HT-29 (cell line): Measurements from ENCODE around the gene TNFRSF11A. TPM values are rescaled to one million over a fixed set of nuclear protein-coding genes. Genes with fewer than 3 reads are reported as not detected.
A peak's percentile ranks its signal among the peaks of the same experiment; 100 is the strongest.

Experiments
- DNase-seq: peaks from one replicate; pipeline ENCODE4 v3.0.0-alpha.2; 2015; ENCODE audit warnings: low spot score
- total RNA-seq: library from RNA; depleted of rRNA; stranded (reverse); fragments of >200 nt; shearing (Covaris generic); gene quantifications from 2 replicates; pipeline ENCODE4 v1.2.3, GENCODE V29; 2014; rRNA removed

The TNFRSF11A gene
- total RNA-seq = 7.4 and 8.6 TPM in 2 replicates

DNA sequence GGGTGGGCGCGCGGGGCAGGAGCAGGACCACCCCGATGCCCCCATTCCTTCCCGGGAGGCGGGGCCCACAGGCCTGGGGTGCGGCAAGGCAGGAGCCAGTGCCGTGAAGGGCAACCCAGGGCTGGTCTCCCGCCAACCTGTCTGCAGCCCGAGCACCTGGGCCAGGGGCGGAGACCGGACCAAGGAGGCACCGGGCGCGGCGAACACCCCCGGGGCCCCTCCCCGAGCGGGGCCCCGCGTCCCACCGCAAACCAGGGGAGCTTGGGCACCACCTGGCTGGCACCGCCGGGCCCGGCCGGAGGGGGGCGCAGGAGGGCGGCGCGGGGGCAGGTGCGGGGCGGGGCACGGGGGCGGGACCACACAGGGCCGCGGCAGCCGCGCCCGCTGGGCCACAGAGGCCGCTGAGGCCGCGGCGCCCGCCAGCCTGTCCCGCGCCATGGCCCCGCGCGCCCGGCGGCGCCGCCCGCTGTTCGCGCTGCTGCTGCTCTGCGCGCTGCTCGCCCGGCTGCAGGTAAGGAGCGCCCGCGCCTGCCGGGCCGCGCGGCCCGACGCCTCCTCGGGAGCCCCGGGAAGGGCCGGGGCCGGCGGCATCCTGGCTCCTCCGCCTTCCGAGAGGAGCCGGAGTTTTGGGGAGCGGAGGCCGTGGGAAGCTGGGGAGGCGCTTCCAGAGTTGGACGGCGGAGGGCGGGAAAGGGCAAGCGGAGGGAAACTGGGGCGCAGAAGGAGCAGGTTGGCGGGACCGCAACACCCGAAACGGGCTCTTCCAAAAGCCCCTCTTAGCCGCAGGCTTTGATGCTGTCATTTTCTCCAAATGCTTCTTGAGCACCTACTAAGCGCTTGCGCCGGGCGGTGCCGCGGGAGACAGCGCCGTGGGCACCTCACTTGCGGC lies at the start of gene TNFRSF11A:
Gene TNFRSF11A, plus strand, starts transcription at position 394 of the 889 bp plus-strand sequence. Its CDS starts 43 bp downstream, at position 437.
- peak; percentile 48 for DNase-seq

DNA sequence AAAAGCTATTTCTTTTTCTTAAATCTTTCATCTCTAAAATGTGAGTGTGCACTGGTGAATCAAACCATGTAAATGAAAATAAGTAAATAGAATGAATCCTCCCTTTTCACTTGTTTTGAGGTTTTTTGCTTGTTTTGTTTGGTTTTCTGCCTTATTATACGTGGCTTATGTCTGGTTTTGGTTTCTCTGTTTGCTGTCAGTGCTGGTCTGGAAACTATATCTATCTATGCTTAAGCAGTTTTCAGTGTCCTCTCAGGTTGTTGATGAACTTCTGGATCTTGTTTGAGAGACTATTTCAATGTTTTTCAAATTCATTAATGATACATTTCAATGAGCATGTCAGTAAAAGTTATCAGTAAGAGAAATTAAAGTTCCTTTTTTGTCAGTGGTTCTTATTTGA lies 48.1 kb upstream of the TNFRSF11A start:
- DNase-seq = no peak

DNA sequence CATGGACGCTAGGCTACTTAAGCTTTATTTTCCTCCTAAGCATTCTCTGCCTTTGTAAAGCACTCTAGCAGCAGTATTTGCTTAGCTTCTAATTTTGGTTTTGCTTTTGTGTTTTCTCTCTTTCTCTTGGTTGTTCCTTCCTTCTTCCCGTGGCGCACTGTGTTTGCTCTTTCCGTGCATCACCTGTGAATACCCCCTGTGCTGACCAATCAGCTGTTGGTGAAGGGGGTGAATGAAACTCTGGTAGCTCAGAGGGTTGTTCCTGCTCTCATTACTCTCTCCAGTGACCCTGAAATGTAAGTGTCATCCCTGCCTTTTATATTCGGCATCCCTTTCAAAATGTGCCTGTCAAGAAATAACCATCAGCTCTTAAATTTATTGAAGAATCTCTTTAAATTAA lies 45.5 kb upstream of the TNFRSF11A start:
- no peak for DNase-seq

GRCh38 chr18:62280058-62280457 lies 45.1 kb upstream of the TNFRSF11A start:
- no peak for DNase-seq

DNA sequence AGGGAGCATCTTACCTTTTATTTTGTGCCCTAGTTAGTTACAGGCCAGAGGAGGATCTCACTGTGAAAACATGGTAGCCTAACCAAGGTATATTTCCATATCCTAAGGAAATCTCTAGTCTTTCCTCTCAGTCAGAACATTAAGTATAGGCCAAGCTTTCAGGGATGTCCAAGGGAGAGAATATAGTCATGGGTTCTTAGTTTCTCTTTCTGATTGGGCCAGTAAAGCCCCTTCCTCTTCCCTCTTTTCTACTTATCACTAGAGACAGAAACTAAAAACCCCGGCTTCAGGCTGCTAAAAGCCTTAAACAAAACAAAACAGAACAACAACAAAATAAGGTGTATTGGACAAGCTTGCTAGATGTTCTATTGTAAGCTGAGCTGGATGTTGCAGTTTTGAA lies 44.3 kb upstream of the TNFRSF11A start:
- no peak for DNase-seq

DNA sequence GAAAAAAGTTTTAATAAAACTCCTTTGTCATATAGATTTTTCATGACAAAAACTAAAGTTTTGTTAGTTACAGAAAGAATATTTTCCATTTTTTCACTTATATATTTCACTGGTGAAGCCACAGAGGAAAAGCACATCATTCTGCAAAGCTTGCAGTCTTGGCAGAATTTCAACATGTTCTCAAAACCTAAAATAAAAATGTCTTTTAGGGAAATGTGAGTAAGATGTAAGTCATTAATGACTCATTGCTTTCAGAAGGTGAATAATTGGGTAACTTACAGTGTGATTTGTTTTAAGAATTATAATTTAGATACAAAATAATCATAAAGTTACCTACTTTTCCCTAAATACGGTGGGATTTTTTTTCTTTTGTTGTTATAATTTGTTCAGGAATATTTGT lies 43.4 kb upstream of the TNFRSF11A start:
- no peak for DNase-seq

- no peak for DNase-seq
Observed at GRCh38 chr18:62282188-62282629, 42.9 kb upstream of the TNFRSF11A start.

- no peak for DNase-seq
Observed at GRCh38 chr18:62284637-62285036, 40.5 kb upstream of the TNFRSF11A start.

DNA sequence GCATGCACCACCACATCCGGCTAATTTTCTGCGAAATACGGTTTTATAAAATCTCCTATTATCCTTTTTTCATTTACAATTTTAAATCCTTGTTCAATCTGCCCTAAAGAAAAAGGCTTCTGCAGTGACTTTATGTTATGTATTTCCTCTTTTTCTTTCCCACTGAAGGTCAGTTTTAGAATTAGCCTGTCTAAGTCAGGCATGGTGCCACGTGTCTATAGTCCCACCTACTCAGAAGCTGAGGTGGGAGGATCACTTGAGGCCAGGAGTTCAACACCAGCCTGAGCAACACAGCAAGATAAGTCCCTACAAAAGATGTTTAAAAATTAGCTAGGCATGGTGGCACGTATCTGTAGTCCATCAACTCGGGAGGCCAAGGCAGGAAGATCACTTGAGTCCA lies 39.8 kb upstream of the TNFRSF11A start:
- DNase-seq = no peak

- DNase-seq = peak; percentile 46
Observed at GRCh38 chr18:62287781-62288664, 37.1 kb upstream of the TNFRSF11A start.

GRCh38 chr18:62288665-62289008 lies 36.5 kb upstream of the TNFRSF11A start:
- DNase-seq = no peak

DNA sequence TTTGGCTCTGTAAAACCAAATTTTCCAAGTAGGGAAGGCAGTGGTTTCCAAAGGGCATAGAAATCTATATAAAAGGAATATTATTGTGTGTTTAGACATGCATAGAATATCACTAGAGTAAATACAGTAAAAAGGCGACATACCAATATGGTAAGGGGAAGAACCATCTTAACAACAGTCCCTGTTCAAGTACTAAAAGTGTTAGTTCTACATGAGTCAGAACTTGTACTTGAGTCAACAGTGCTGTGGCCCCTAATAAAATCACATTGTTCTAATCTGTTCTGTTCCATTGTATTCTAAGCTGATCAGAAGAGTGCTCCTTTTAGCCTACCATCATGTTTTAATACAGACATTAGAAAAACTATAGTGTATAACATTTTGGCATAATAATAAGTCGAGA lies 36.1 kb upstream of the TNFRSF11A start:
- peak; percentile 22 for DNase-seq

DNA sequence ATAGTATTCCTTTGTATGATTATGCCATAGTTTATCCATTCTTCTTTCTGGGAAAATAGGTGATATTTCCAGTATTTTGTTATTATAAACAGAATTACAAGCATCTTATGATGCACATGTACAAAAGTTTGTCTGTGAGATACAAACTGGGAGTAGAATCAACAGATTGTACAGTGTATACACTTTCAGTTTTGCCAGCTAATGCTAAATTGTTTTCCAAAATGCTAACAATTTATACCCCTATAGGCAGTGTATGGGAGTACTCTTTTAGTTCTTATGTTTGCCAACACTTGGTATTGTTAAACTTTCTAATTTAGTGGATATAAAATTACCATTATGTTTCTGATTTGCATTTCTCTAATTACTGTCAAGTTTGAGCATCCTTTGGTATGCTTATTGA lies 31.0 kb upstream of the TNFRSF11A start:
- DNase-seq = no peak

DNA sequence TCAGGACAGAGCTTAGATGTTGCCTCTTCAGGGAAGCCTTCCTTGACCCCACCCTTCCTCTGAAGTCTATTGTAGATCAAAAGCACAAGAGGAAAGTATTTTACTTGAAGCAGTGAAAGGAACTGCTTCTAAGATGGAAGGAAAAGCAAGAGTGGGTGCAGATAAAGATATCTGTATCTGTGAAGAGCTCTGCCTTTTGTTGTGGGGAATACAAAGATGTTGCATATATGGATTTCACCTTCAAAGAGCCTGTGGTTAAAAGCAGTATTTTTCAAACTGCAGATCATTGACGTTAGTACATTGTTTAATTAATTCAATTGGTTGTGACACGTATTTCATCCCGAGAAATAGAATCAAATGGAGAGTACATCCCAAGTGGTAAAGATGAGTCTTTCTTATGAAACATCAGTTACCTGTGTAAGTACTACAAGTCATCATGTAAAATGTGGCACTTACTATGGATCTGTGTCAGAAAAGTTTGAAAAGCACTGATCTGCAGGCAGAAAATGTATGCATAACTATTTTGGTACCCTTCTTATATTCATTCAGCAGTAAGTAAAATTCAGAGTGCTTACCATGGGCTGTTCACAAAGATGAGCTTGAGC lies 24.6 kb upstream of the TNFRSF11A start:
- DNase-seq = no peak

DNA sequence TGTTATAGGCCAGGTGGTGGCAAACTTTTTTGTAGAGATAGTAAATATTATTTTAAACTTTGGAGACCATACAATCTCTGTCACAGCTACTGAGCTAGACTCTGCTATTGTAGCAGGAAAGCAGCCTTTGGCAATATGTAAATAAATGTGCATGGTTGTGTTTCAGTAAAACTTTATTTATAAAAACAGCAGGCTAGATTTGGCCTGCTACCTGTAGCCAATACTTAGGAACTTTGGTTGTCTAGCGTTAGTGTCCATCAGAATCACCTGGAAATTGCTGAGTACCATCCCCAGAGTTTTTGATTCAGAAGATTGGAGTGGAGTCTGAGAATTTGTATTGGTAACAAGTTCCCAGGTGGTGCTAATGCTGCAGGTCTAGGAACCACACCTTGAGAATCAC lies 23.8 kb upstream of the TNFRSF11A start:
- no peak for DNase-seq

DNA sequence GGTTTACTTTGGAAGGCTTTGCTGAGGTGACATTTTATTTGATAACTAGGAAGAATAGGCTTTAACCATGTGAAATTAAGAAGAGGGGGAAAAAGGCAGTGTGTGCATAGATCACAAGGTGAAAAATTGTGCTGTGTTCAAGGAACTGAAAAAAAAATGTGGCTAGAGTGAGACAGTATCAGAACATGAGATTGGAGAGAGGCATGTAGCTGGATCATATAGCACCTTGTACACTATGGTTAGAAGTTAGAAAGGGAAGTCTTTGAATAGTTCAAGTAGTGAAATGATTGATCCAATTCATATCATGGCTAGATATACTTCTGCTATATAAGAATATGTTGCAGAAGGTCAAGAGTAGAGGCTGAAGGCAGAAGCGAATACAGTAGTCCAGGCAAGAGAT lies 12.3 kb upstream of the TNFRSF11A start:
- DNase-seq = no peak

DNA sequence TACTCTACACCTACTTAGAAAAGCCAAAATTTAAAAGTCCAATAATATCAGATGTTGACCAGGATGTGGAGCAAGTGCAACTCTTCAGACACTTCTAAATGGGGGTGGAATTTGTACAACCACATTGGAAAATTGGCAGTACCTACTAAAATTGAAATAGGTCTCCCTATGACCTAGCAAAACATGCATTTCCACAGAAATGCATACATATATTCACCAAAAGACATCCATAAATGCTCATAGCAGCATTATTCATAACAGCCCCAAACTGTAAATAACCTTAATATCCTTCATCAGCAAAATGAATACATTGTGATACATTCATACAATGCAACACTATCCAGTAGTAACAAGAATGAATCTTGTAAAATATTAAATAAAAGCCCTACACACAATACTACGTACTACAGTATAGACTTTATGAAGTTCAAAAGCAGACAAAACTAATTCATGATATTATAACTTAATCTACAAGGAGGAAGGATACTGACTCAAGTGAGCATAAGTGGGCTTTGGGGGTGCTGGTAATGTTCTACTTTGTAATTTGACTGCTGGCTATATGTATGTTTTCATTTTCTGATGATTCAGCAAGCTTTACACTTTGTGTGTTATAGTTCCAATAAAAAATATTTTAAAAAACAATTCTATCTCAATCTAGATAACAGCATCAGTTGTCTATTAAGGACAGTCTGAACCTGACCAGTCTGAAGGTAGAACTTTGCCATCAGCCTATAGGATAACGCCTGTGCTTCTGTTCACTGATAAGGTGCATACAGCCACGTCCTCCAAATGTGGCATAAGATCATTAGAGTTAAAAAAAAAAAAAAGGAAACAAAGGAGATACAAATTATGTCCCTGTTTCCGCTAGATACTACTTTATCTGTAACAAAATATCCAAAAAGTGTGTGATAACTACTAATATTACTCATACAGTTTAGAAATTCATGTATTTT lies 6.6 kb upstream of the TNFRSF11A start:
- DNase-seq = no peak

GRCh38 chr18:62321201-62321600 lies 3.9 kb upstream of the TNFRSF11A start:
- DNase-seq = no peak

GRCh38 chr18:62323483-62324180 lies 1.5 kb upstream of the TNFRSF11A start:
- DNase-seq = no peak

DNA sequence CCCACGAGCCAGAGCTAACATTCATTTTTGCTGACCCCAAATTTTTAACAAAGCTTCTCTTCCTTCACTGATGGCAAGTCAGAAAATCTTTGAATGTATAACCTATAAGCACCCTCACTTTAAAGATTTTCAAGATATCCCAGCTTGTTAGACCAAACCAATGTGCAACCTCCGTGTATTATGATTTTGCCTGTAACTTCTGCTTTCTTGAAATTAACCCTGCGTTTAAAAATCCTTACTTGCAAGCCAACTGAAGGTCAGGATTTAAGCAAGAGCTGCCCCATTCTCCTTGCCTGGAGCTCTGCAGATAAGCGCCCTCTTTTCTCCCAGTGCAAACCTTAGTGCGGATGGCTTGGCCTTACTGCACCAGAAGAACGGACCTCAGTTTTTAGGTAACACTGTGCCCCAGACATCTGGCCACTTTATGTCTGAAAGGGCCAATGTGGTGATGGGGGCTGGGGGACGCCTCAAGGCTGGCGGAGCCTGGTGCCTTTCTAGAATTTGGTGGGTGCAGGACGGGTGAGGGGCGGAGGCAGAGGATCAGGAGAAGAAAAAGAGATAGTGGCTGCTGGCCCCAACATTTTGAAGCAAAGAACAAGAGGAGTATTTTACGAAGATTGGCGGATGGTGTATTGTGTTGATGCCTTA lies 805 bp upstream of the TNFRSF11A start:
- DNase-seq = no peak
